IPS-15b (cell line): Measurements from ENCODE around the gene PTPN4.
A peak's percentile ranks its signal among the peaks of the same experiment; 100 is the strongest.

Source experiments
- H3K27me3 ChIP-seq: one replicate; pipeline ENCODE4 v1.6.1; 2013; ENCODE audit warnings: low read length; ENCODE audit not compliant: control insufficient read depth, insufficient read depth
- H3K36me3 ChIP-seq: one replicate; pipeline ENCODE4 v1.6.1; 2013; ENCODE audit warnings: low read length; ENCODE audit not compliant: control insufficient read depth, insufficient read depth
- H3K4me1 ChIP-seq: one replicate; pipeline ENCODE4 v1.6.1; 2013; ENCODE audit warnings: mild to moderate bottlenecking, low read length; ENCODE audit not compliant: control insufficient read depth, insufficient read depth
- H3K4me3 ChIP-seq: one replicate; pipeline ENCODE4 v1.5.1; 2013; ENCODE audit warnings: low read depth, low read length
- H3K9ac ChIP-seq: one replicate; pipeline ENCODE4 v1.6.1; 2013; ENCODE audit warnings: low read depth, mild to moderate bottlenecking, low read length
- H3K9me3 ChIP-seq: one replicate; pipeline ENCODE4 v1.6.1; 2013; ENCODE audit warnings: mild to moderate bottlenecking, low read length; ENCODE audit not compliant: control insufficient read depth, insufficient read depth

Gene PTPN4

DNA sequence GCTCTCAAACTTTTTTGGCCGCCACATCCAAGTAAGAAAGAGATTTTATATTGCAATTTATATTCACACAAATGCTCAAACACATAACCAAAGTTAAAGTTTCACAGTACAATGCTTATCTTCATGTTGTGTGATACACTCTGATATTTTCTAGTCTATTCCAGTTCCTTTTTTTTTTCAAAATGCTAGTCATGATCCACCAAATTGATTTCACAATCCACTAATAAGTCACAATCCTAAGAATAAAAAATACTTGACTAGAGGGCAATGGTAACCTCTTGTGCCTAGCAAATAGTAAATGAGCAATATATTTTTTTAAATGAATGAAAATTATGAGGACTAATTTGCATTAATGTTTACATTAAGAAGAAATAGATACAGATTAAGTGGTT is 5.8 kb upstream of the PTPN4 start:
- H3K9me3 ChIP-seq = no peaks in the 10 kb centered on the region
- H3K4me3 ChIP-seq = no peak overlapping the region
- no peaks in the 10 kb centered on the region for H3K27me3 ChIP-seq
- H3K36me3 ChIP-seq = no peaks in the 10 kb centered on the region
- peaks cover 5% of the 10 kb centered on the region for H3K4me1 ChIP-seq
- no peak overlapping the region for H3K9ac ChIP-seq

- H3K9me3 ChIP-seq = no peaks in the 10 kb centered on the region
- no peak overlapping the region for H3K9ac ChIP-seq
- no peaks in the 10 kb centered on the region for H3K36me3 ChIP-seq
- H3K27me3 ChIP-seq = no peaks in the 10 kb centered on the region
- H3K4me3 ChIP-seq = no peak overlapping the region
- H3K4me1 ChIP-seq = peaks cover 5% of the 10 kb centered on the region
These were observed 3.8 kb upstream of the PTPN4 start for GRCh38 chr2:119755906-119756305.

- no peak overlapping the region for H3K4me3 ChIP-seq
These were observed 2.9 kb upstream of the PTPN4 start for GRCh38 chr2:119756837-119757236.

GRCh38 chr2:119758881-119759450 is 756 bp upstream of the PTPN4 start:
- Histone ChIP-seq H3K9ac (peak overlapping the region; percentile 63), H3K4me3 (peak overlapping the region; percentile 83), H3K4me1 (peaks cover 6% of the 10 kb centered on the region), H3K9me3 (no peaks in the 10 kb centered on the region), H3K36me3 (no peaks in the 10 kb centered on the region), H3K27me3 (no peaks in the 10 kb centered on the region)

More at GRCh38 chr2:119756837-119757236, 2.9 kb upstream of the PTPN4 start:
- Histone ChIP-seq H3K9me3 (no peaks in the 10 kb centered on the region), H3K9ac (no peak overlapping the region), H3K27me3 (no peaks in the 10 kb centered on the region), H3K36me3 (no peaks in the 10 kb centered on the region), H3K4me1 (peaks cover 5% of the 10 kb centered on the region)

- no peaks in the 10 kb centered on the region for H3K36me3 ChIP-seq
- peak overlapping the region; percentile 89 for H3K9ac ChIP-seq
- H3K27me3 ChIP-seq = no peaks in the 10 kb centered on the region
- H3K4me3 ChIP-seq = peak overlapping the region; percentile 91
- no peaks in the 10 kb centered on the region for H3K9me3 ChIP-seq
- H3K4me1 ChIP-seq = peaks cover 10% of the 10 kb centered on the region
These were observed 674 bp downstream of the PTPN4 start for GRCh38 chr2:119760237-119760955.

GRCh38 chr2:119760956-119761275 is 1.2 kb downstream of the PTPN4 start:
- Histone ChIP-seq H3K9ac (peak overlapping the region; percentile 89), H3K9me3 (no peaks in the 10 kb centered on the region), H3K4me1 (peaks cover 13% of the 10 kb centered on the region), H3K4me3 (peak overlapping the region; percentile 91), H3K27me3 (no peaks in the 10 kb centered on the region), H3K36me3 (no peaks in the 10 kb centered on the region)

- H3K9me3 ChIP-seq = no peaks in the 10 kb centered on the region
- peak overlapping the region; percentile 38 for H3K4me3 ChIP-seq
- H3K27me3 ChIP-seq = no peaks in the 10 kb centered on the region
- peaks cover 27% of the 10 kb centered on the region for H3K4me1 ChIP-seq
- no peak overlapping the region for H3K9ac ChIP-seq
- no peaks in the 10 kb centered on the region for H3K36me3 ChIP-seq
These were observed 5.1 kb downstream of the PTPN4 start for GRCh38 chr2:119764832-119765231.

- Histone ChIP-seq H3K36me3 (no peaks in the 10 kb centered on the region), H3K9me3 (no peaks in the 10 kb centered on the region), H3K4me3 (peak overlapping the region; percentile 38), H3K9ac (no peak overlapping the region), H3K27me3 (no peaks in the 10 kb centered on the region), H3K4me1 (peaks cover 27% of the 10 kb centered on the region)
These were observed 5.8 kb downstream of the PTPN4 start for GRCh38 chr2:119765433-119766002.

DNA sequence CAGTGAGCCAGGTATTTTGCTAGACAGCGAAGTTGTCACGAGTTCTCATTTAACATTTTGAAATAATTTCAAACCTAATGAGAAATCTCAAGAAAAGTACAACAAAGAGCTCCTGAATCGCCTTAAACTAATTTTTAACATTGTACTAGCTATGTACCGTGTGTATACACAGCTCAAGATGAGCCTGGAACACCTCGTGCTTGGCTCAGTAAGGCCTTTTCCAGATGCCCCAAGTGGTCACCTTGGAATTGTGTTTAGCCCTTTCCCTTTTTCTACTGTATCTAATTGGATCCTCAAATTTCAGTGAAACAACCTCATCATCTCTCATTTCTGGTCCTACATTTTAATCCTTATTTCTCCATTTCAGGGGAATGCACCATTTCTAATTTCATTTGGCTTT is 7.2 kb downstream of the PTPN4 start:
- no peaks in the 10 kb centered on the region for H3K27me3 ChIP-seq
- H3K4me3 ChIP-seq = no peak overlapping the region
- H3K9me3 ChIP-seq = no peaks in the 10 kb centered on the region
- no peak overlapping the region for H3K9ac ChIP-seq
- no peaks in the 10 kb centered on the region for H3K36me3 ChIP-seq
- peaks cover 27% of the 10 kb centered on the region for H3K4me1 ChIP-seq

DNA sequence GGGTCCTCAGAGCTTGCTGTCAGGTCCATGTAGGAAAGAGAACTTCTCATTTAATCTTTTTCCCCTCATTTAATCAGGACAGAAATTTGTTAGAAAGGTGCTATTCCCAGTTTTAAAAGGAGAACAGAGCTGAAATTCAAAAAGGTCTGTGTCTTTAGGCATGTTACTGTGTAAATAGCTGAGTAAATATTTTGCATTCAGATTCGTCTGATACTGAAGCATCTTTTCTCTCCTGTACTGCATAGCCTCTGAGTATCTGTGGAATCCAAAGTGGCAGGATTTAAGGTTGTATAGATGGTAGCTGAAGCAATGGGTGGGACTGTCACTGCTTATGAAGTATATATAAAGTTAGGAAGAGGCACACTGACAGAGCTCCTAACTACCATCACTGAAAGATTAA is 9.0 kb downstream of the PTPN4 start:
- Histone ChIP-seq H3K9ac (no peak overlapping the region), H3K4me1 (peaks cover 27% of the 10 kb centered on the region), H3K36me3 (no peaks in the 10 kb centered on the region), H3K4me3 (no peak overlapping the region), H3K9me3 (no peaks in the 10 kb centered on the region), H3K27me3 (no peaks in the 10 kb centered on the region)

DNA sequence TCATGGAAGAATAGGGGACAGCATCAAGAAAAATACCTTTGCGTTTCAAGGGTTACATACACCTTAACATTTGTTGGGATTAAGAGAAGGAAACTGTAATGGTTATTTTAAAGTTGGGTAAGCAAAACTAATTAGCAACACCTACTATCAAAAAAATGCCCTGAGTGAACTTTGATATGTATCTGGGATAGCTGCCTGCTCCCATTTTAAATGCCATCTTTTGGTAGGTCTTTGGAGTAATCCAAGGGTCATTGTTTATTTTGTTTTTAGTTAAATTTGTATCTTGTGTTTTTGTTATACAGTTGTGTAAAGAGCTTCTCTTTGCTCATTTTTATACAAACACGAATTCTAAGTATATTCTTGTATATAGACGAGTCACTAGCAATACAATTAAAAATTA is 9.9 kb downstream of the PTPN4 start:
- H3K4me3 ChIP-seq = no peak overlapping the region

DNA sequence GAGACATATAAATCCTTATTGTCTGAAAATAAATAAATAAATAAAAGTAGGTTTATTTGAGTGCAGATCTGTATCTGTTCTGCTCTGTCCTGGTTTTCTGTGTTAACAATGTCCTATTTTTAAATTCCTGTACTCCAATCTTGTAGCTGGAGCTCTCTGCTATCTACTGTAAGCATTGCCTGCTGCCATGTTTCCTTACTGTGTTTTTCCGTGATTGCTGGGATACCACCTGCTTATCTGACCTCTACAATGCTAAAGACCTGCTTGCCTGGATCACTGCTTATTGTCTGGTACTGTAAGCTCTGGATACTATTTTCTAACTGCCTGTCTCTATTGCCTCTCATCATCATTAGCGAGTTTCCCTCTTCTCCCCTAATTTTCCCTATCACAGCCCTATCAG is 11.6 kb downstream of the PTPN4 start:
- no peaks in the 10 kb centered on the region for H3K27me3 ChIP-seq
- H3K9ac ChIP-seq = no peak overlapping the region
- no peak overlapping the region for H3K4me3 ChIP-seq
- no peaks in the 10 kb centered on the region for H3K9me3 ChIP-seq
- no peaks in the 10 kb centered on the region for H3K36me3 ChIP-seq
- peaks cover 17% of the 10 kb centered on the region for H3K4me1 ChIP-seq

More for the DNA sequence above, 9.9 kb downstream of the PTPN4 start:
- no peaks in the 10 kb centered on the region for H3K27me3 ChIP-seq
- H3K4me1 ChIP-seq = peaks cover 21% of the 10 kb centered on the region
- H3K9me3 ChIP-seq = no peaks in the 10 kb centered on the region
- no peak overlapping the region for H3K9ac ChIP-seq
- no peaks in the 10 kb centered on the region for H3K36me3 ChIP-seq
